ENCODE data around the gene FRAT2. TPM values are rescaled to one million over a fixed set of nuclear protein-coding genes. Genes with fewer than 3 reads are reported as not detected.

FRAT2 gene
- total and polyA plus RNA-seq, 2 of the 13 experiments (the other 11 are each of a cell fraction or from before 2014, with no cell fraction given) = 7.2 to 14.1 TPM

GRCh38 chr10:97332591-97333350 is 1.8 kb downstream of the FRAT2 start (continued):
- TF ChIP-seq, protein P1, sequence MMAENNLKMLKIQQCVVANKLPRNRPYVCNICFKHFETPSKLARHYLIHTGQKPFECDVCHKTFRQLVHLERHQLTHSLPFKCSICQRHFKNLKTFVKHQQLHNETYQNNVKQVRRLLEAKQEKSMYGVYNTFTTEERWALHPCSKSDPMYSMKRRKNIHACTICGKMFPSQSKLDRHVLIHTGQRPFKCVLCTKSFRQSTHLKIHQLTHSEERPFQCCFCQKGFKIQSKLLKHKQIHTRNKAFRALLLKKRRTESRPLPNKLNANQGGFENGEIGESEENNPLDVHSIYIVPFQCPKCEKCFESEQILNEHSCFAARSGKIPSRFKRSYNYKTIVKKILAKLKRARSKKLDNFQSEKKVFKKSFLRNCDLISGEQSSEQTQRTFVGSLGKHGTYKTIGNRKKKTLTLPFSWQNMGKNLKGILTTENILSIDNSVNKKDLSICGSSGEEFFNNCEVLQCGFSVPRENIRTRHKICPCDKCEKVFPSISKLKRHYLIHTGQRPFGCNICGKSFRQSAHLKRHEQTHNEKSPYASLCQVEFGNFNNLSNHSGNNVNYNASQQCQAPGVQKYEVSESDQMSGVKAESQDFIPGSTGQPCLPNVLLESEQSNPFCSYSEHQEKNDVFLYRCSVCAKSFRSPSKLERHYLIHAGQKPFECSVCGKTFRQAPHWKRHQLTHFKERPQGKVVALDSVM (CRISPR knock-in tag; IDR thresholded peaks at IDR 0.05) = no peak
- TF ChIP-seq ZNF557 (CRISPR knock-in tag; IDR thresholded peaks at IDR 0.05) = no peak
- 0 out of 2 replicates have a peak, but pooled peaks have one; percentile 7 for TF ChIP-seq KDM3A (CRISPR knock-in tag; IDR thresholded peaks at IDR 0.05; ENCODE audit: low read depth)
- TF ChIP-seq TARDBP (CRISPR knock-in tag; IDR thresholded peaks at IDR 0.05) = 0 out of 2 replicates have a peak, but pooled peaks have one; percentile 16
- 0 out of 2 replicates have a peak, but pooled peaks have one; percentile 13 for TF ChIP-seq CREM (IDR thresholded peaks at IDR 0.05)
- no peak for TF ChIP-seq CREM (CRISPR knock-in tag; IDR thresholded peaks at IDR 0.05)
- peak; percentile 39; the same call in 1 of the 2 replicates for TF ChIP-seq IRF2 (CRISPR knock-in tag; IDR thresholded peaks at IDR 0.05)
- 0 out of 2 replicates have a peak, but pooled peaks have one; percentile 63 for TF ChIP-seq SIN3A (IDR thresholded peaks at IDR 0.05; ENCODE audit: borderline replicate concordance, low read depth, low read length)
- TF ChIP-seq HOXD1 (CRISPR knock-in tag; IDR thresholded peaks at IDR 0.05) = no peak
- peak; percentile 81 for TF ChIP-seq ELF3 (CRISPR knock-in tag; IDR thresholded peaks at IDR 0.05)
- TF ChIP-seq, protein P2, sequence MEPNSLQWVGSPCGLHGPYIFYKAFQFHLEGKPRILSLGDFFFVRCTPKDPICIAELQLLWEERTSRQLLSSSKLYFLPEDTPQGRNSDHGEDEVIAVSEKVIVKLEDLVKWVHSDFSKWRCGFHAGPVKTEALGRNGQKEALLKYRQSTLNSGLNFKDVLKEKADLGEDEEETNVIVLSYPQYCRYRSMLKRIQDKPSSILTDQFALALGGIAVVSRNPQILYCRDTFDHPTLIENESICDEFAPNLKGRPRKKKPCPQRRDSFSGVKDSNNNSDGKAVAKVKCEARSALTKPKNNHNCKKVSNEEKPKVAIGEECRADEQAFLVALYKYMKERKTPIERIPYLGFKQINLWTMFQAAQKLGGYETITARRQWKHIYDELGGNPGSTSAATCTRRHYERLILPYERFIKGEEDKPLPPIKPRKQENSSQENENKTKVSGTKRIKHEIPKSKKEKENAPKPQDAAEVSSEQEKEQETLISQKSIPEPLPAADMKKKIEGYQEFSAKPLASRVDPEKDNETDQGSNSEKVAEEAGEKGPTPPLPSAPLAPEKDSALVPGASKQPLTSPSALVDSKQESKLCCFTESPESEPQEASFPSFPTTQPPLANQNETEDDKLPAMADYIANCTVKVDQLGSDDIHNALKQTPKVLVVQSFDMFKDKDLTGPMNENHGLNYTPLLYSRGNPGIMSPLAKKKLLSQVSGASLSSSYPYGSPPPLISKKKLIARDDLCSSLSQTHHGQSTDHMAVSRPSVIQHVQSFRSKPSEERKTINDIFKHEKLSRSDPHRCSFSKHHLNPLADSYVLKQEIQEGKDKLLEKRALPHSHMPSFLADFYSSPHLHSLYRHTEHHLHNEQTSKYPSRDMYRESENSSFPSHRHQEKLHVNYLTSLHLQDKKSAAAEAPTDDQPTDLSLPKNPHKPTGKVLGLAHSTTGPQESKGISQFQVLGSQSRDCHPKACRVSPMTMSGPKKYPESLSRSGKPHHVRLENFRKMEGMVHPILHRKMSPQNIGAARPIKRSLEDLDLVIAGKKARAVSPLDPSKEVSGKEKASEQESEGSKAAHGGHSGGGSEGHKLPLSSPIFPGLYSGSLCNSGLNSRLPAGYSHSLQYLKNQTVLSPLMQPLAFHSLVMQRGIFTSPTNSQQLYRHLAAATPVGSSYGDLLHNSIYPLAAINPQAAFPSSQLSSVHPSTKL (CRISPR knock-in tag; IDR thresholded peaks at IDR 0.05) = no peak; the same call in 1 of the 2 replicates
- peak; percentile 72 for TF ChIP-seq SMC3 (IDR thresholded peaks at IDR 0.05; ENCODE audit: low read length)
- no peak for TF ChIP-seq TEAD3 (CRISPR knock-in tag; optimal IDR thresholded peaks at IDR 0.05; ENCODE audit: borderline replicate concordance)
- TF ChIP-seq MLXIP (CRISPR knock-in tag; IDR thresholded peaks at IDR 0.05; ENCODE audit: borderline replicate concordance) = no peak
- TF ChIP-seq ZMAT3 (CRISPR knock-in tag; conservative IDR thresholded peaks at IDR 0.05) = 0 out of 2 replicates have a peak, but pooled peaks have one; percentile 17
- TF ChIP-seq POLR2AphosphoS5 (IDR thresholded peaks at IDR 0.05; ENCODE audit: low read depth, low read length) = peak; percentile 43; the same call in 1 of the 2 replicates
- TF ChIP-seq HMG20B (CRISPR knock-in tag; conservative IDR thresholded peaks at IDR 0.05) = no peak
- no peak for TF ChIP-seq HOXA5 (CRISPR knock-in tag; IDR thresholded peaks at IDR 0.05)
- TF ChIP-seq SMYD3 (CRISPR knock-in tag; IDR thresholded peaks at IDR 0.05) = 0 out of 2 replicates have a peak, but pooled peaks have one; percentile 23
- no peak for TF ChIP-seq ETV6 (CRISPR knock-in tag; conservative IDR thresholded peaks at IDR 0.05)
- 0 out of 2 replicates have a peak, but pooled peaks have one; percentile 33 for TF ChIP-seq ZNF234 (CRISPR knock-in tag; conservative IDR thresholded peaks at IDR 0.05)
- no peak for TF ChIP-seq XBP1 (CRISPR knock-in tag; IDR thresholded peaks at IDR 0.05)
- 0 out of 2 replicates have a peak, but pooled peaks have one; percentile 37 for TF ChIP-seq ZNF766 (CRISPR knock-in tag; IDR thresholded peaks at IDR 0.05; ENCODE audit: borderline replicate concordance)
